Thoracic aorta (tissue), 2 donors: ENCODE results near the gene THBD. TPM values are rescaled to one million over a fixed set of nuclear protein-coding genes. Genes with fewer than 3 reads are reported as not detected.
A peak's percentile ranks its signal among the peaks of the same experiment; 100 is the strongest.

Source experiments
- ATAC-seq: fragments of 150-250 bp; one replicate; pipeline ENCODE4 v1.8.0; 2017; ENCODE audit warnings: low read depth; ENCODE audit not compliant: insufficient number of reproducible peaks, low FRiP score
- DNase-seq: peaks from one replicate; pipeline ENCODE4 v3.0.0-alpha.2; 2020; ENCODE audit warnings: low spot score
- H3K27ac ChIP-seq, 2 donors: fragments of 200-600 bp; sonication (generic); 1 replicate in 1 of 2; 2 replicates in 1 of 2; pipeline ENCODE4 v1.5.1; 2016; ENCODE audit warnings: mild to moderate bottlenecking in 2 of 2, moderate library complexity in 2 of 2
- H3K27me3 ChIP-seq: fragments of 200-600 bp; sonication (generic); replicated peaks from 2 replicates; pipeline ENCODE4 v1.6.0; 2016; ENCODE audit warnings: mild to moderate bottlenecking; ENCODE audit not compliant: insufficient read depth
- H3K36me3 ChIP-seq: fragments of 200-600 bp; sonication (generic); one replicate; pipeline ENCODE4 v1.5.1; 2016
- H3K4me1 ChIP-seq, 2 donors: fragments of 200-600 bp; sonication (generic); 1 replicate in 1 of 2; 2 replicates in 1 of 2; pipeline versions ENCODE4 v1.5.1 to v1.6.0; 2016; ENCODE audit warnings: low read depth in 2 of 2, mild to moderate bottlenecking in 1 of 2; ENCODE audit not compliant: control insufficient read depth in 1 of 2
- H3K4me3 ChIP-seq: fragments of 200-600 bp; sonication (generic); 2 replicates; pipeline ENCODE4 v1.5.1; 2016; ENCODE audit warnings: mild to moderate bottlenecking
- H3K9me3 ChIP-seq: fragments of 200-600 bp; sonication (generic); 2 replicates; pipeline ENCODE4 v1.5.1; 2016
- CTCF ChIP-seq: fragments of 200-600 bp; sonication (generic); IDR thresholded peaks from one replicate; pipeline ENCODE4 v1.5.1; 2019; ENCODE audit warnings: antibody characterized with exemption
- total RNA-seq, 2 donors: library from RNA; depleted of rRNA; stranded (reverse); fragments of >200 nt; gene quantifications; one replicate each; pipeline versions ENCODE4 v1.1.0 to v1.2.3, GENCODE V29; 2016

THBD gene
- total RNA-seq, 2 donors from 2014 or later: 106 to 266 TPM

DNA sequence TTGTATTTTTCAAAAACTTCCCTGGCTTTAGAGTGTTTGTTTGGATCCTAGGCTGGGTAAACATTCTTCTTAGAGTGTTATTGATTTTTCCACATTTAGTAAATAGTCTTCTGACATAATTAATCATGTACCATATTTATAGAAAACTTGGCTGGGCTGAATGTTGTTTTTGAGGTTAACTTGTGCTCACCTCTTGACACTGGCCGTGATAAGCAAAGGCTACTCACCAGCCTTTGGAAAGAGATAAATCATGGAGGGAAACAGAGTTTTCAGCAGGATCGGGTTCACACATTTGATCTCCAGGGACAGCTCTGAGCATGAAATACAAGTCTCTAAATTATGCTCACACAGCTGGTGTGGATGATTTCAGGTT lies 42.9 kb upstream of the THBD start:
- peaks cover 4 to 28% of the 10 kb centered on the region in 2 donors for H3K4me1 ChIP-seq
- peak overlapping the region in 1 of 2 donors; percentile 35 for H3K27ac ChIP-seq
- no peaks in the 10 kb centered on the region for H3K27me3 ChIP-seq
- no peaks in the 10 kb centered on the region for H3K9me3 ChIP-seq
- DNase-seq (no peak), ATAC-seq (no peak)
- H3K36me3 ChIP-seq: no peaks in the 10 kb centered on the region
- H3K4me3 ChIP-seq: no peak overlapping the region
- no peak for TF ChIP-seq CTCF

- peak overlapping the region; percentile 7 to 35 for H3K27ac ChIP-seq
- H3K9me3 ChIP-seq: no peaks in the 10 kb centered on the region
- DNase-seq (no peak), ATAC-seq (no peak)
- no peak for TF ChIP-seq CTCF
- H3K4me3 ChIP-seq: no peak overlapping the region
- H3K4me1 ChIP-seq: peaks cover 4 to 28% of the 10 kb centered on the region in 2 donors
- H3K27me3 ChIP-seq: no peaks in the 10 kb centered on the region
- H3K36me3 ChIP-seq: no peaks in the 10 kb centered on the region
Measured at GRCh38 chr20:23091721-23092383, 42.4 kb upstream of the THBD start.

GRCh38 chr20:23090878-23091277 lies 41.4 kb upstream of the THBD start:
- Histone ChIP-seq H3K9me3 (no peaks in the 10 kb centered on the region), H3K27me3 (no peaks in the 10 kb centered on the region), H3K4me1 (peaks cover 8 to 36% of the 10 kb centered on the region in 2 donors), H3K27ac (no peak overlapping the region), H3K4me3 (no peak overlapping the region), H3K36me3 (no peaks in the 10 kb centered on the region)
- TF ChIP-seq CTCF: no peak
- ATAC-seq (no peak), DNase-seq (no peak)

DNA sequence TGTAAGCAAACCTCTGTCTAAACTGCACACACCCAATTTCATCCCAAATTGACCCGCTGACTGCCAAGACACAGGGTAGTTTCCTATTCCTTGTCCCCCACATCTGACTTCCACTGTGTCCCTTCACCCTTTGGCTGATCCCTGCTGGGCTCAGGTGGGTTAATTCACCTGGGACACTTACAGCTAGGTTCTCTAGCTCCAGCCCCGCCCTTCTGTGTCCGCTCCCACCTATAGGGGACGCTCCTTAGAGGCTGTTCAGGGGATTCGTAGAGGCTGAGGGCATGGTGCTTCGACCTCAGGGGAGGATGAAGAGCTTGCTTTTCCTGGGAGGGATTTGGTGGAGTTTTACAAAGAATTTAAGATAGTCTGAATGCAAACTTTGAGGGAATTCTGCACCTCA lies 40.7 kb upstream of the THBD start:
- ATAC-seq: no peak
- H3K4me3 ChIP-seq: no peak overlapping the region
- no peak for DNase-seq
- TF ChIP-seq CTCF: no peak
- no peaks in the 10 kb centered on the region for H3K27me3 ChIP-seq
- H3K36me3 ChIP-seq: no peaks in the 10 kb centered on the region
- H3K9me3 ChIP-seq: no peaks in the 10 kb centered on the region
- no peak overlapping the region for H3K27ac ChIP-seq
- peaks cover 9 to 42% of the 10 kb centered on the region in 2 donors for H3K4me1 ChIP-seq

DNA sequence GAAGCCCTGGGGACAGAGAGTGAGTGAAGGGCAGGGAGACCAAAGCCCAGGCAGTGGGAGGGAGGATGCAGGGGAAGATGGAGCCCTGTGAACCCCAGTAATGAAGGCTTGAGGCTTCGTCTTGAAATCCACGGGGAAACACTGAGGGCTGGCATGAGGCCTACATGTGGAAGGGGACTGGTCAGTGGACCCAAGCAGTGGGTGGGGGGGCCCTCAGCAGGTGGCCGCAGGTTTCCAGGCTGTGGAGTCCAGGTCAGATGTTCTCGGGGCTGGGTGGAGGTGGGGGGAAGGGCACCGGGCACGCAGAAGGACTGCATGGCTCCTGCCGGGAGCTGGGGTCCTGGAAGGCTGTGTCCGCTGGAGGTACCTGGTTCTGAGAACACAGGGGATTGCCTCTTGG lies 39.4 kb upstream of the THBD start:
- Histone ChIP-seq H3K9me3 (no peaks in the 10 kb centered on the region), H3K4me3 (no peak overlapping the region), H3K27me3 (no peaks in the 10 kb centered on the region), H3K36me3 (no peaks in the 10 kb centered on the region), H3K4me1 (peaks cover 9 to 54% of the 10 kb centered on the region in 2 donors), H3K27ac (no peak overlapping the region)
- TF ChIP-seq CTCF: no peak
- DNase-seq (no peak), ATAC-seq (no peak)
